C4-2B (cell line): Measurements from ENCODE around the gene C1QL4.

Experiments used
- CTCF ChIP-seq: fragments of 450-650 bp; conservative IDR thresholded peaks from 2 replicates; pipeline ENCODE4 v1.5.1; 2017; ENCODE audit warnings: mild to moderate bottlenecking
- ZFX ChIP-seq: fragments of 450-650 bp; IDR thresholded peaks from 2 replicates; pipeline ENCODE4 v1.6.1; 2017

DNA sequence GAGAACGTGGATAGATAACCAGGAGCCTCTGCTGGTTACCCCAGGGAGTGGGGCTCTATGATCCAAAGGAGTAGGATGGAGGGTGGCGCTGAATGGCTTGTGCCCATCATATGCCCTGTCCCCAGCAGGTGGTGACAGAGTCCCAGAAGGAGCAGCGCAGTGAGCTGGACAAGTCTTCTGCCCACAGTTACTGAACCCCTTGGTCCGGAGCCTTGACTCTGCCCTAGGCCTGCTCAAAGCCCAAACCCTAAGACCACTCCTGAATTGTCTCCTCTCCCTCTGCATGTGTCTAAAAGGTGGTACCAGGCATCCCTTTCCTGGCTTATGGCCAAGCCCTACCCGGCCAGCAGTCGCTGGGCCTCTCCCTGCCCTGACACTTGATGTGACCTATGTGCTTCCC lies 38.8 kb downstream of the C1QL4 start:
- TF ChIP-seq CTCF (peak; percentile 17; the same call in 1 of the 2 replicates), ZFX (no peak)
